Panc1 (cell line): ENCODE measurements around the gene AVEN. TPM values are rescaled to one million over a fixed set of nuclear protein-coding genes. Genes with fewer than 3 reads are reported as not detected.

Experiments
- ATAC-seq: fragments of 200-7000 bp; cut with Tn5 transposase; 2 replicates; pipeline ENCODE4 v1.9.1; 2020; ENCODE audit warnings: mild to moderate bottlenecking, moderate library complexity
- BruUV-seq: library from RNA; stranded (reverse); fragments of 400-500 nt; replicated peaks from 2 replicates; lab custom pipeline; 2021; lab: Mats Ljungman, UMichigan
- CTCF ChIA-PET: fragments of 300-600 bp; sonication (Branson Sonifier 250); formaldehyde crosslinking; loops from one replicate; lab custom pipeline; 2022; ENCODE audit warnings: antibody characterized with exemption; lab: Charles Lee
- POLR2A ChIA-PET: fragments of 300-600 bp; sonication (Branson Sonifier 250); formaldehyde crosslinking; loops from one replicate; lab custom pipeline; 2022; ENCODE audit warnings: antibody characterized with exemption; lab: Charles Lee
- DNase-seq: peaks from one replicate; pipeline ENCODE4 v3.0.0-alpha.2; 2010; ENCODE audit warnings: low read depth, low spot score
- H3K27ac ChIP-seq: 2 replicates; pipeline ENCODE4 v1.5.1; 2011; ENCODE audit warnings: mild to moderate bottlenecking, low read length, inconsistent platforms
- H3K27me3 ChIP-seq: fragments of 200-500 bp; sonication (Bioruptor generic); 2 replicates; pipeline ENCODE4 v1.6.0; 2014; ENCODE audit warnings: low read length, inconsistent platforms; ENCODE audit not compliant: control insufficient read depth, insufficient read depth
- H3K36me3 ChIP-seq: fragments of 200-500 bp; sonication (Bioruptor generic); 2 replicates; pipeline ENCODE4 v1.5.1; 2014; ENCODE audit warnings: inconsistent platforms, mild to moderate bottlenecking, low read length, moderate library complexity; ENCODE audit not compliant: control insufficient read depth, insufficient read depth
- H3K4me1 ChIP-seq: 2 replicates; pipeline ENCODE4 v1.5.1; 2011; ENCODE audit warnings: inconsistent platforms, mild to moderate bottlenecking, low read length, moderate library complexity; ENCODE audit not compliant: control insufficient read depth, insufficient read depth
- H3K4me3 ChIP-seq, 2 experiments: 2 replicates each; pipeline ENCODE4 v1.5.1; 2011 to 2012; ENCODE audit warnings: low read depth in 2 of 2, low read length in 2 of 2, mild to moderate bottlenecking in 2 of 2, inconsistent platforms in 1 of 2, moderate library complexity in 1 of 2
- H3K9me3 ChIP-seq: fragments of 200-500 bp; sonication (Bioruptor generic); 2 replicates; pipeline ENCODE4 v1.5.1; 2014; ENCODE audit warnings: low read depth, mild to moderate bottlenecking, inconsistent platforms, low read length, moderate library complexity; ENCODE audit not compliant: control insufficient read depth, insufficient read depth
- CTCF ChIP-seq: fragments of 450-650 bp; IDR thresholded peaks from 2 replicates; pipeline ENCODE4 v1.5.1; 2017; ENCODE audit warnings: mild to moderate bottlenecking
- POLR2AphosphoS5 ChIP-seq: IDR thresholded peaks from 2 replicates; pipeline ENCODE4 v1.6.1; 2012; ENCODE audit warnings: mild to moderate bottlenecking, low read depth, low read length, moderate library complexity
- REST ChIP-seq, 2 experiments: IDR thresholded peaks; 2 replicates each; pipeline ENCODE4 v1.6.1; 2011 to 2012; ENCODE audit warnings: low read depth in 2 of 2, control low read depth in 1 of 2, low read length in 1 of 2, mild to moderate bottlenecking in 1 of 2, moderate library complexity in 1 of 2; ENCODE audit not compliant: insufficient read depth in 1 of 2
- SIN3A ChIP-seq: IDR thresholded peaks from 2 replicates; pipeline ENCODE4 v1.6.1; 2012; ENCODE audit warnings: low read depth, mild to moderate bottlenecking, low read length, moderate library complexity, borderline replicate concordance; ENCODE audit not compliant: insufficient read depth
- TCF7L2 ChIP-seq: IDR thresholded peaks from 2 replicates; pipeline ENCODE4 v1.6.1; 2011; ENCODE audit warnings: mild to moderate bottlenecking, low read depth, low read length, inconsistent platforms
- in situ Hi-C: cut with HindIII; loops from 2 replicates; pipeline ENCODE4 v1.10.0; 2016; ENCODE audit warnings: low sequenced_read_pairs, low pct_unique_long_range_greater_than_20kb
- intact Hi-C: fragments of 100-400 bp; cut with micrococcal nuclease; formaldehyde crosslinking; loops from one replicate; pipeline ENCODE4 v1.10.0; 2022; ENCODE audit not compliant: unreplicated experiment
- total RNA-seq: library from RNA; stranded (reverse); gene quantifications from one replicate; pipeline ENCODE4 v1.2.1, GENCODE V29; 2021; ENCODE audit not compliant: unreplicated experiment

AVEN gene
- total RNA-seq, 1 experiment from 2014 or later = 18.4 TPM

GRCh38 chr15:33830351-33830750 lies 208.7 kb downstream of the AVEN start:
- Histone ChIP-seq H3K9me3 (no peaks in the 10 kb centered on the region), H3K4me3 (no peak overlapping the region), H3K27me3 (no peaks in the 10 kb centered on the region), H3K27ac (no peak overlapping the region), H3K4me1 (no peaks in the 10 kb centered on the region), H3K36me3 (no peaks in the 10 kb centered on the region)
- intact Hi-C loops (no loop called here), in situ Hi-C loops (no loop called here)
- BruUV-seq = no TSS peak
- ATAC-seq = no peak
- ChIA-PET POLR2A (no interaction called here), CTCF (no interaction called here)
- no peak for DNase-seq
- TF ChIP-seq CTCF (no peak), TCF7L2 (no peak), POLR2AphosphoS5 (no peak), REST (IDR thresholded peaks at IDR 0.05; ENCODE audit: insufficient read depth in 1 of 2, low read depth in 2 of 2, low read length in 1 of 2) (no peak), SIN3A (no peak)

GRCh38 chr15:33826201-33826600 lies 212.8 kb downstream of the AVEN start:
- DNase-seq (no peak), ATAC-seq (no peak)
- BruUV-seq = no TSS peak
- H3K27me3 ChIP-seq = peaks cover 2% of the 10 kb centered on the region; the same call in 1 of the 2 replicates
- intact Hi-C loops = no loop called here
- no peaks in the 10 kb centered on the region for H3K36me3 ChIP-seq
- in situ Hi-C loops = no loop called here
- H3K9me3 ChIP-seq = no peaks in the 10 kb centered on the region
- TF ChIP-seq TCF7L2 (no peak), POLR2AphosphoS5 (no peak), REST (IDR thresholded peaks at IDR 0.05; ENCODE audit: insufficient read depth in 1 of 2, low read depth in 2 of 2, low read length in 1 of 2) (no peak), SIN3A (no peak), CTCF (no peak)
- no peaks in the 10 kb centered on the region for H3K4me1 ChIP-seq
- no peak overlapping the region for H3K27ac ChIP-seq
- ChIA-PET CTCF (no interaction called here), POLR2A (no interaction called here)
- H3K4me3 ChIP-seq = no peak overlapping the region
